Right lobe of liver (tissue), 4 donors: ENCODE measurements around the gene UQCRHL.

Source experiments
- CTCF ChIP-seq, 4 donors: fragments of 200-600 bp in 3 of 4; fragments of 450-650 bp in 1 of 4; IDR thresholded peaks; one replicate each; pipeline versions ENCODE4 v1.5.1 to v1.8.0; 2016 to 2022; ENCODE audit warnings: antibody characterized with exemption in 4 of 4, mild to moderate bottlenecking in 2 of 4
- POLR2A ChIP-seq: fragments of 450-650 bp; IDR thresholded peaks from one replicate; pipeline ENCODE4 v1.6.1; 2017; ENCODE audit warnings: antibody characterized with exemption, mild to moderate bottlenecking
- donor health status: DM: no; HTN: no; CAD: no.
- donor health status: DM: no; HTN: no; CAD: no.
- donor health status: DM: no; HTN: yes; CAD: no.

DNA sequence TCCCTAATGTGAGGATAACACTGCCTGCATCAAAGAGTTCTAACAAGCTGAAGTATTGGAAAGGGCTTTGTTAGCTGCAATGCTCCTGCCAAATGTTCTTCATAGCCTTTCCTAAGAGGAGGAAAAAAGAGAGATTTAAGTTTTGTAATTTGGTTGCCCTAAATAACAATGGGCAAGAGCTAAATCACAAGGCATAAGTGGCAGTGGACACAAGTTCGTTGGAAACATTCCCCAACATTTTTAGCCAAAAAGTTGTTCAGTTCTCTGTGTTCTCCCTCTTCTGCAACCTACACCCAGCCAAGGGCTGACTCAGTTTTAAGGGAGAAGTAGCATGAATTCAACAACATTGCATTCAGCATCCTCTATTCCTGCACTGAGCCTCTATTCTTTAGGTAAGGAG, 2.6 kb upstream of the UQCRHL start:
- no peak for TF ChIP-seq POLR2A
- TF ChIP-seq CTCF (IDR thresholded peaks at IDR 0.05): no peak
